Ishikawa (cell line): Measurements from ENCODE around the gene A1BG.

Experiments
- CREB1 ChIP-seq: IDR thresholded peaks from 2 replicates; pipeline ENCODE4 v1.6.1; 2012; ENCODE audit warnings: low read depth
- EGR1 ChIP-seq: IDR thresholded peaks from 2 replicates; pipeline ENCODE4 v1.6.1; 2012
- EP300 ChIP-seq: IDR thresholded peaks from 2 replicates; pipeline ENCODE4 v1.6.1; 2012; ENCODE audit warnings: borderline replicate concordance
- FOXM1 ChIP-seq: IDR thresholded peaks from 2 replicates; pipeline ENCODE4 v1.6.1; 2012; ENCODE audit warnings: low read depth, borderline replicate concordance
- MAX ChIP-seq: IDR thresholded peaks from 2 replicates; pipeline ENCODE4 v1.6.1; 2012
- RAD21 ChIP-seq: IDR thresholded peaks from 2 replicates; pipeline ENCODE4 v1.6.1; 2012; ENCODE audit warnings: low read depth
- REST ChIP-seq: IDR thresholded peaks from 2 replicates; pipeline ENCODE4 v1.6.1; 2012; ENCODE audit warnings: low read depth, mild to moderate bottlenecking
- TAF1 ChIP-seq: IDR thresholded peaks from 2 replicates; pipeline ENCODE4 v1.6.1; 2012; ENCODE audit warnings: low read depth, mild to moderate bottlenecking
- TEAD4 ChIP-seq: IDR thresholded peaks from 2 replicates; pipeline ENCODE4 v1.6.1; 2012
- USF1 ChIP-seq: IDR thresholded peaks from 2 replicates; pipeline ENCODE4 v1.6.1; 2012

GRCh38 chr19:58296104-58296503 lies 57.2 kb downstream of the A1BG start:
- no peak for TF ChIP-seq EP300
- no peak for TF ChIP-seq CREB1
- no peak for TF ChIP-seq FOXM1
- no peak for TF ChIP-seq TAF1
- TF ChIP-seq RAD21: no peak
- no peak for TF ChIP-seq EGR1
- TF ChIP-seq REST: no peak
- TF ChIP-seq MAX: no peak
- TF ChIP-seq USF1: no peak
- TF ChIP-seq TEAD4: no peak
